ENCODE measurements around the gene PTGES3L. TPM values are rescaled to one million over a fixed set of nuclear protein-coding genes. Genes with fewer than 3 reads are reported as not detected.

Gene PTGES3L
- total and polyA plus RNA-seq, 2 of the 13 experiments (the other 11 are each of a cell fraction or from before 2014, with no cell fraction given) = 1.2 to 2.9 TPM

DNA sequence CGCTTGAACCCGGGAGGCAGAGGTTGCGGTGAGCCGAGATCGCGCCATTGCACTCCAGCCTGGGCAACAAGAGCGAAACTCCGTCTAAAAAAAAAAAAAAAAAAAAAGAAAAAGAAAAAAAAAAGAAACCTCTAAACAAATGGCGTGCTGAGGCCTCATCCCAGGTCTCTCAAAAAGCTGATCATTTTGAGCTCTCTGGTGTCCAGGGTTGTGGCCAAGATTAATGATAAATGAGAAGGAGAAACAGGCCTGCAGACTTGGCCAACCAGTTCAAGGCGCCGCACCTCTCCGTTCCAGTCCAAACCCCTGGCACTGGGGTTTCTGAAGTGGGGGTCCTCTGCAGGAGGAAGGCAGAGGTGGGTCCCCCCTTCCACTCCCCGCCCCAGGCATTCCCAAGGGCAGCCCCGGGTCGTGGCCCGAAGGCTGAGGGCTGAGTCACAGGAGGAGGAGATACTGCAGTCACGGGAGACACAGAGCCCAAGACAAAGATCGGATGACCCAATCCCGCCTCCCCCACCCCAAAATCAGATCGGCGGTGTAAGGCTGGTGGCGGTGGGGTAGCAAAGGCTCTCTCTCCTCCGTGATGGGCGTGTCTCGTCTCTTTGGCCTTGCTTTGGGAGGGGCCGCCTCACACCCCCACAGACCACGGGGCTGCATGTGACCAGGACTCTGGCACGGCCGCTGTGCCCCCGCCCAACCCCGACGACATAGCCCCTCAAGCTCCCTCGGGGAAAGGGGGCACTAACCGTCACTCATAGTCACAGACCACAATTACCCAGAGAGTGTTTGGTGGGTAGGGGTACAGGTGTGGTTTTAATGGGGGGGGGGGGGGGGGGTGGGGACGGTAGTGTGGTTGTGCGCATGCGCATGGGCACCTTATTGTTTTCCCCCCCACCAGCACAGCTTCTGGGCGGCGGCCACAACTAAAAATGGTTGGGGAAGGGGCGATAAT, 41.2 kb upstream of the PTGES3L start (continued):
- TF ChIP-seq, protein P1, sequence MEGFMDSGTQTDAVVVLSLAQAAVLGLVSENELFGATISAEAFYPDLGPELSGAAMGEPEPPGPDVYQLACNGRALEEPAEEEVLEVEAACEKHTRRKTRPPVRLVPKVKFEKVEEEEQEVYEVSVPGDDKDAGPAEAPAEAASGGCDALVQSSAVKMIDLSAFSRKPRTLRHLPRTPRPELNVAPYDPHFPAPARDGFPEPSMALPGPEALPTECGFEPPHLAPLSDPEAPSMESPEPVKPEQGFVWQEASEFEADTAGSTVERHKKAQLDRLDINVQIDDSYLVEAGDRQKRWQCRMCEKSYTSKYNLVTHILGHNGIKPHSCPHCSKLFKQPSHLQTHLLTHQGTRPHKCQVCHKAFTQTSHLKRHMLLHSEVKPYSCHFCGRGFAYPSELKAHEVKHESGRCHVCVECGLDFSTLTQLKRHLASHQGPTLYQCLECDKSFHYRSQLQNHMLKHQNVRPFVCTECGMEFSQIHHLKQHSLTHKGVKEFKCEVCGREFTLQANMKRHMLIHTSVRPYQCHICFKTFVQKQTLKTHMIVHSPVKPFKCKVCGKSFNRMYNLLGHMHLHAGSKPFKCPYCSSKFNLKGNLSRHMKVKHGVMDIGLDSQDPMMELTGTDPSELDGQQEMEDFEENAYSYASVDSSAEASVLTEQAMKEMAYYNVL (CRISPR knock-in tag; IDR thresholded peaks at IDR 0.05; ENCODE audit: borderline replicate concordance) = 0 out of 2 replicates have a peak, but pooled peaks have one; percentile 47
- TF ChIP-seq IRF2 (CRISPR knock-in tag; IDR thresholded peaks at IDR 0.05) = peak; percentile 20; the same call in 1 of the 2 replicates
- peak; percentile 16; the same call in 1 of the 2 replicates for TF ChIP-seq ZNF772 (CRISPR knock-in tag; IDR thresholded peaks at IDR 0.05)
- TF ChIP-seq KDM6A (CRISPR knock-in tag; IDR thresholded peaks at IDR 0.05; ENCODE audit: low read depth) = no peak
- TF ChIP-seq PCBP1 (IDR thresholded peaks at IDR 0.05; ENCODE audit: borderline replicate concordance, low read depth, low read length) = peak; percentile 31; the same call in 1 of the 2 replicates
- peak; percentile 99 for TF ChIP-seq PATZ1 (CRISPR knock-in tag; IDR thresholded peaks at IDR 0.05)
- TF ChIP-seq ZNF737 (CRISPR knock-in tag; IDR thresholded peaks at IDR 0.05; ENCODE audit: borderline replicate concordance) = 0 out of 2 replicates have a peak, but pooled peaks have one; percentile 48
- TF ChIP-seq ZNF430 (CRISPR knock-in tag; IDR thresholded peaks at IDR 0.05) = peak; percentile 59; the same call in 1 of the 2 replicates
- TF ChIP-seq, protein P2, sequence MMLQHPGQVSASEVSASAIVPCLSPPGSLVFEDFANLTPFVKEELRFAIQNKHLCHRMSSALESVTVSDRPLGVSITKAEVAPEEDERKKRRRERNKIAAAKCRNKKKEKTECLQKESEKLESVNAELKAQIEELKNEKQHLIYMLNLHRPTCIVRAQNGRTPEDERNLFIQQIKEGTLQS (CRISPR knock-in tag; IDR thresholded peaks at IDR 0.05) = peak; percentile 81
- no peak for TF ChIP-seq MZF1 (CRISPR knock-in tag; IDR thresholded peaks at IDR 0.05; ENCODE audit: borderline replicate concordance)
- TF ChIP-seq FOXA3 (CRISPR knock-in tag; IDR thresholded peaks at IDR 0.05) = peak; percentile 24; the same call in 1 of the 2 replicates
- peak; percentile 97 for TF ChIP-seq SRSF1 (optimal IDR thresholded peaks at IDR 0.05; ENCODE audit: low read depth, low read length)
- 0 out of 2 replicates have a peak, but pooled peaks have one; percentile 2 for TF ChIP-seq ZNF775 (CRISPR knock-in tag; IDR thresholded peaks at IDR 0.05; ENCODE audit: borderline replicate concordance)
- TF ChIP-seq PHF5A (CRISPR knock-in tag; IDR thresholded peaks at IDR 0.05; ENCODE audit: low read depth, unreplicated experiment) = no peak
- TF ChIP-seq NR2F6 (IDR thresholded peaks at IDR 0.05) = no peak
- peak; percentile 63 for TF ChIP-seq NR2F6 (CRISPR knock-in tag; IDR thresholded peaks at IDR 0.05)
- TF ChIP-seq, protein P3, sequence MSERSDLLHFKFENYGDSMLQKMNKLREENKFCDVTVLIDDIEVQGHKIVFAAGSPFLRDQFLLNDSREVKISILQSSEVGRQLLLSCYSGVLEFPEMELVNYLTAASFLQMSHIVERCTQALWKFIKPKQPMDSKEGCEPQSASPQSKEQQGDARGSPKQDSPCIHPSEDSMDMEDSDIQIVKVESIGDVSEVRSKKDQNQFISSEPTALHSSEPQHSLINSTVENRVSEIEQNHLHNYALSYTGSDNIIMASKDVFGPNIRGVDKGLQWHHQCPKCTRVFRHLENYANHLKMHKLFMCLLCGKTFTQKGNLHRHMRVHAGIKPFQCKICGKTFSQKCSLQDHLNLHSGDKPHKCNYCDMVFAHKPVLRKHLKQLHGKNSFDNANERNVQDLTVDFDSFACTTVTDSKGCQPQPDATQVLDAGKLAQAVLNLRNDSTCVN (CRISPR knock-in tag; IDR thresholded peaks at IDR 0.05; ENCODE audit: borderline replicate concordance) = peak; percentile 60; the same call in 1 of the 2 replicates
- TF ChIP-seq IKZF4 (CRISPR knock-in tag; IDR thresholded peaks at IDR 0.05; ENCODE audit: borderline replicate concordance, low read depth, not compliant biosample characterization) = peak; percentile 16
- TF ChIP-seq, protein P4, sequence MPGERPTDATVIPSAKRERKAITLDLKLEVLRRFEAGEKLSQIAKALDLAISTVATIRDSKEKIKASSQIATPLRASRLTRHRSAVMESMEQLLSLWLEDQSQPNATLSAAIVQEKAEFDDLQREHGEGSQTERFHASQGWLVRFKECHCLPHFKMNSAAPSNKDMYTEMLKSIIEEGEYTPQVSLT (CRISPR knock-in tag; IDR thresholded peaks at IDR 0.05; ENCODE audit: borderline replicate concordance, low read depth) = no peak
- no peak for TF ChIP-seq MTF1 (CRISPR knock-in tag; IDR thresholded peaks at IDR 0.05)
- 0 out of 2 replicates have a peak, but pooled peaks have one; percentile 26 for TF ChIP-seq SALL2 (CRISPR knock-in tag; IDR thresholded peaks at IDR 0.05)
- TF ChIP-seq ZNF776 (CRISPR knock-in tag; IDR thresholded peaks at IDR 0.05) = 0 out of 2 replicates have a peak, but pooled peaks have one; percentile 28
- no peak for TF ChIP-seq NFE2 (CRISPR knock-in tag; IDR thresholded peaks at IDR 0.05)

Data from HepG2 (cell line).